ENCODE results near the gene PBX1. TPM values are rescaled to one million over a fixed set of nuclear protein-coding genes. Genes with fewer than 3 reads are reported as not detected.

PBX1 gene
- total and polyA plus RNA-seq, 2 of the 4 experiments (the other 2 are of a cell fraction), result 13.9 to 17.9 TPM

- intact Hi-C loops (cut with micrococcal nuclease) (no loop called here), dilution Hi-C loops (cut with HindIII; ENCODE audit: low sequenced_read_pairs, unreplicated experiment) (no loop called here), in situ Hi-C loops (cut with MboI; ENCODE audit: low sequenced_read_pairs) (no loop called here)
- no peak overlapping the region for H2AK5ac ChIP-seq (ENCODE audit: low read depth, low read length)
- H2AK9ac ChIP-seq (replicated peaks; ENCODE audit: low read depth, low read length, poor library complexity), result no peak overlapping the region
- WGBS, 2 experiments (ENCODE audit: extremely low coverage in 2 of 2, insufficient read length in 1 of 2), result 100% methylated on average over 1 of the region's 2 CpGs; no CpG with 5 or more reads in 1 of the 2 experiments
- no TSS peak for BruUV-seq (replicated peaks)
- no peak overlapping the region for H3K14ac ChIP-seq (replicated peaks; ENCODE audit: low read depth, low read length)
- H3K4ac ChIP-seq (ENCODE audit: low read depth, low read length), result no peak overlapping the region
- H2AFZ ChIP-seq (replicated peaks; ENCODE audit: low read length, poor library complexity), result no peak overlapping the region
- no peaks in the 10 kb centered on the region for H3K9me3 ChIP-seq (ENCODE audit: control insufficient read depth, insufficient read depth, low read length)
- no peak overlapping the region for H3K4me2 ChIP-seq (ENCODE audit: low read depth, low read length)
- H3K4me3 ChIP-seq (ENCODE audit: insufficient read depth, low read depth, low read length), result no peak overlapping the region
- POLR2A ChIA-PET (ENCODE audit: unreplicated experiment), result no interaction called here
- no peaks in the 10 kb centered on the region for H3K27me3 ChIP-seq (ENCODE audit: control insufficient read depth, insufficient read depth, low read length)
- CTCF ChIA-PET, result interaction anchor here (0.6 to 1.3 kb wide), 2 partner anchors 15 to 121 kb away, joined by 3 to 4 read pairs; no protein-coding TSS in a partner anchor
- H2BK120ac ChIP-seq (ENCODE audit: low read depth, low read length), result no peak overlapping the region
- H2BK5ac ChIP-seq (ENCODE audit: low read depth, low read length, poor library complexity, severe bottlenecking), result no peak overlapping the region
- no peak overlapping the region for H3K9ac ChIP-seq (ENCODE audit: low read depth, low read length)
- no peaks in the 10 kb centered on the region for H4K20me1 ChIP-seq (ENCODE audit: insufficient read depth, low read length)
- H2BK15ac ChIP-seq (ENCODE audit: low read depth, low read length), result no peak overlapping the region
- H4K8ac ChIP-seq (ENCODE audit: low read depth in 2 of 2, low read length in 2 of 2), result no peak overlapping the region
- no peak overlapping the region for H3K23ac ChIP-seq (ENCODE audit: low read depth, low read length)
- H3K4me1 ChIP-seq (ENCODE audit: control insufficient read depth, insufficient read depth, low read length), result peaks cover 12% of the 10 kb centered on the region
- no peak overlapping the region for H4K91ac ChIP-seq (ENCODE audit: insufficient read depth, low read depth, low read length)
- no peaks in the 10 kb centered on the region; the same call in 1 of the 2 replicates for H3K36me3 ChIP-seq (ENCODE audit: control insufficient read depth, insufficient read depth, low read length)
- no peak overlapping the region for H3K27ac ChIP-seq (ENCODE audit: insufficient read depth, low read length)
- DNase-seq, result no peak
- H2BK20ac ChIP-seq (ENCODE audit: low read depth, low read length), result no peak overlapping the region
- no peak for ATAC-seq (ENCODE audit: low read depth)
- no peak overlapping the region for H3K18ac ChIP-seq (ENCODE audit: low read depth, low read length)
- peaks cover 1 to 12% of the 10 kb centered on the region in 2 experiments; a peak in 3 of 4 replicates for H3K79me1 ChIP-seq (ENCODE audit: low read depth in 1 of 2, low read length in 2 of 2)
- TF ChIP-seq USF2 (IDR thresholded peaks at IDR 0.05; ENCODE audit: low read depth, low read length), result no peak
- no peak for TF ChIP-seq RFX5 (IDR thresholded peaks at IDR 0.05; ENCODE audit: low read depth, low read length)
- TF ChIP-seq SMC3 (IDR thresholded peaks at IDR 0.05; ENCODE audit: low read depth, low read length), result no peak
- no peak for TF ChIP-seq MXI1 (IDR thresholded peaks at IDR 0.05; ENCODE audit: borderline replicate concordance, low read depth, low read length)
- no peak for TF ChIP-seq CTCF (conservative IDR thresholded peaks at IDR 0.05; ENCODE audit: low read depth, low read length)
- no peak for TF ChIP-seq RCOR1 (IDR thresholded peaks at IDR 0.05; ENCODE audit: insufficient replicate concordance, low read length)
- TF ChIP-seq BHLHE40 (IDR thresholded peaks at IDR 0.05; ENCODE audit: low read depth, low read length), result no peak
- TF ChIP-seq RAD21 (IDR thresholded peaks at IDR 0.05; ENCODE audit: low read length), result no peak
- peaks cover 4% of the 10 kb centered on the region; the same call in 1 of the 2 replicates for H3K9me1 ChIP-seq (ENCODE audit: insufficient read depth, low read length)
- no peak overlapping the region for H4K5ac ChIP-seq (ENCODE audit: low read depth, low read length)
- H3K56ac ChIP-seq (ENCODE audit: extremely low read depth, insufficient read depth, low read length), result no peak overlapping the region
These were observed 108.0 kb downstream of the PBX1 start for GRCh38 chr1:164667001-164667400.
